HepG2 (cell line): ENCODE measurements around the gene COX4I2. TPM values are rescaled to one million over a fixed set of nuclear protein-coding genes. Genes with fewer than 3 reads are reported as not detected.

Experiments
- ARNTL ChIP-seq: sonication (generic); formaldehyde crosslinking; IDR thresholded peaks from 2 replicates; pipeline ENCODE4 v1.4.0; 2020; ENCODE audit warnings: mild to moderate bottlenecking, missing genetic modification reagents
- ELF3 ChIP-seq: IDR thresholded peaks from 2 replicates; pipeline ENCODE4 v1.6.1; 2016; ENCODE audit warnings: missing genetic modification reagents, missing compliant biosample characterization
- ERF ChIP-seq: IDR thresholded peaks from 2 replicates; pipeline ENCODE4 v1.6.1; 2018; ENCODE audit warnings: missing biosample characterization, missing genetic modification reagents
- KDM4B ChIP-seq: sonication (generic); formaldehyde crosslinking; IDR thresholded peaks from 2 replicates; pipeline ENCODE4 v1.4.0; 2020; ENCODE audit warnings: missing genetic modification reagents
- MAFF ChIP-seq: IDR thresholded peaks from 2 replicates; pipeline ENCODE4 v1.6.1; 2011; ENCODE audit warnings: low read depth, low read length, improper control_type of control experiment
- MEIS2 ChIP-seq: sonication (generic); formaldehyde crosslinking; IDR thresholded peaks from 2 replicates; pipeline ENCODE4 v1.9.0; 2021; ENCODE audit warnings: mild to moderate bottlenecking, missing genetic modification reagents
- NR2C2 ChIP-seq: sonication (generic); formaldehyde crosslinking; IDR thresholded peaks from 2 replicates; pipeline ENCODE4 v1.4.0; 2020; ENCODE audit warnings: missing genetic modification reagents, mild to moderate bottlenecking, moderate library complexity, borderline replicate concordance
- POLR2AphosphoS2 ChIP-seq: IDR thresholded peaks from 2 replicates; pipeline ENCODE4 v1.6.1; 2011; ENCODE audit warnings: low read depth, low read length, improper control_type of control experiment
- SMARCE1 ChIP-seq: fragments of 450-650 bp; IDR thresholded peaks from 2 replicates; pipeline ENCODE4 v1.6.1; 2017; ENCODE audit warnings: borderline replicate concordance
- ZFX ChIP-seq: sonication (generic); formaldehyde crosslinking; IDR thresholded peaks from 2 replicates; pipeline ENCODE4 v1.4.0; 2020; ENCODE audit warnings: mild to moderate bottlenecking, low read depth, missing genetic modification reagents, moderate library complexity
- ZNF101 ChIP-seq: sonication (generic); formaldehyde crosslinking; IDR thresholded peaks from 2 replicates; pipeline ENCODE4 v1.4.0; 2020; ENCODE audit warnings: mild to moderate bottlenecking, low read depth, missing genetic modification reagents, borderline replicate concordance
- ZNF329 ChIP-seq: sonication (generic); formaldehyde crosslinking; IDR thresholded peaks from 2 replicates; pipeline ENCODE4 v1.9.0; 2021; ENCODE audit warnings: low read depth, mild to moderate bottlenecking, missing genetic modification reagents
- polyA plus RNA-seq, 8 experiments: library from polyadenylated mRNA; depleted of rRNA in 3 of 8; stranded (reverse) in 7 of 8; unstranded in 1 of 8; fragments of >200 nt; fragmentation: Illumina TruSeq in 4 of 8; extraction: Trizol in 4 of 8; gene quantifications; 2 replicates each; pipeline versions ENCODE4 v1.2.1 to v1.2.3, GENCODE V29; 2011 to 2016; ENCODE audit warnings: low read depth in 4 of 8, missing spikeins in 1 of 8, mixed read lengths in 1 of 8; ENCODE audit not compliant: insufficient read depth in 1 of 8
- total RNA-seq, 5 experiments: library from RNA; depleted of rRNA; stranded (reverse); fragments of >200 nt; fragmentation: Illumina TruSeq; extraction: Trizol; gene quantifications; 2 replicates each; pipeline ENCODE4 v1.2.3, GENCODE V29; 2016; ENCODE audit warnings: low read depth in 1 of 5
- TF ChIP-seq, protein P1 (sequence below): sonication (generic); formaldehyde crosslinking; IDR thresholded peaks from 2 replicates; pipeline ENCODE4 v1.8.1; 2023; ENCODE audit warnings: mild to moderate bottlenecking, missing genetic modification reagents, borderline replicate concordance
- TF ChIP-seq, protein P2 (sequence below): sonication (generic); formaldehyde crosslinking; IDR thresholded peaks from 2 replicates; pipeline ENCODE4 v1.5.0; 2020; ENCODE audit warnings: missing genetic modification reagents
- TF ChIP-seq, protein P3 (sequence below): sonication (generic); formaldehyde crosslinking; IDR thresholded peaks from 2 replicates; pipeline ENCODE4 v1.4.0; 2020; ENCODE audit warnings: missing genetic modification reagents
- TF ChIP-seq, protein P4 (sequence below): fragments of 450-650 bp; IDR thresholded peaks from 2 replicates; pipeline ENCODE4 v1.6.1; 2017
- TF ChIP-seq, protein P5 (sequence below): sonication (generic); formaldehyde crosslinking; IDR thresholded peaks from 2 replicates; pipeline ENCODE4 v1.5.0; 2020; ENCODE audit warnings: missing genetic modification reagents
- TF ChIP-seq, protein P6 (sequence below): IDR thresholded peaks from 2 replicates; pipeline ENCODE4 v1.6.1; 2016; ENCODE audit warnings: low read depth

COX4I2 gene
- total and polyA plus RNA-seq, 2 of the 13 experiments (the other 11 are each of a cell fraction or from before 2014, with no cell fraction given): 1.1 TPM; not detected in 1

DNA sequence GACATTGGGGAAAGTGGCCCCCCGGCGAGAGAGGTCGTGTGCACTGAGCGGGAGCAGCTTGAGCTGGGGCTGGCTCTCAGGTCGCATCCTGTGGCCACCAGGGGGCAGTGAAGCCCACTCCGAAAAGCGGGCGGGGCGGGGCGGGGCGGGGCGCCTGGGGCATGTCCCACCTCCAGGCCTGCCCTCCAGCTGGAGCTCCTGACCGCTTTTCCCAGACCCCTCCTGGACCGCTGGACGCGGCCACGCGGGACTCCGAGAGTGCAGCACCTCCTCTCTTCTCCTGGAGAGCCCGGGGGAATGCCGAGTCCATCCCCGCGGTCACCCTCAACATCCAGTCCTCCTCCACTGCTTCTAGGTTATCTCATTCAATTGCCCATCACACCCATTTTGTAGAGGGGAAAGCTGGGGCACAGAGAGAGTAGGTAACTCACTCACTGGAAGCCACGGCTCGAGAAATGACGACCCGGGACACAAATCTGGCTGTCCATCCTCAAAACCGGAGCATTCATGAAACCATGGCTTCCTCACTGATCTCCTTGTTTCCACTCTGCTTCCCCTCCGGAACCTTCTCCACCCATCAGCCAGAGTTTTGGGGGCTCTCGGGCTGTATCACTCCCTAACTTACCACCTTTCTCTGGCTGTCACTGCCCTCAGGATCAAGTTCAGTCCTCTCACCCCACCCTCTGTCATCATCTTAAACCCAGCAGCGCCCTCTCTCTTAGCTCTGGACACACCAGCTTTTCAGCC is 24.1 kb downstream of the COX4I2 start (continued):
- peak; percentile 60; the same call in 1 of the 2 replicates for TF ChIP-seq ELF3 (CRISPR knock-in tag)
- peak; percentile 67; the same call in 1 of the 2 replicates for TF ChIP-seq KDM4B (CRISPR knock-in tag)
- TF ChIP-seq, protein P1, sequence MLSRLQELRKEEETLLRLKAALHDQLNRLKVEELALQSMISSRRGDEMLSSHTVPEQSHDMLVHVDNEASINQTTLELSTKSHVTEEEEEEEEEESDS (CRISPR knock-in tag): no peak; the same call in 1 of the 2 replicates
- no peak for TF ChIP-seq SMARCE1
- TF ChIP-seq MAFF: no peak
- no peak; the same call in none of the 2 replicates for TF ChIP-seq NR2C2
- TF ChIP-seq MEIS2 (CRISPR knock-in tag): peak; percentile 82; the same call in 1 of the 2 replicates
- TF ChIP-seq ZNF329 (CRISPR knock-in tag): peak; percentile 85; the same call in 1 of the 2 replicates
- TF ChIP-seq, protein P2, sequence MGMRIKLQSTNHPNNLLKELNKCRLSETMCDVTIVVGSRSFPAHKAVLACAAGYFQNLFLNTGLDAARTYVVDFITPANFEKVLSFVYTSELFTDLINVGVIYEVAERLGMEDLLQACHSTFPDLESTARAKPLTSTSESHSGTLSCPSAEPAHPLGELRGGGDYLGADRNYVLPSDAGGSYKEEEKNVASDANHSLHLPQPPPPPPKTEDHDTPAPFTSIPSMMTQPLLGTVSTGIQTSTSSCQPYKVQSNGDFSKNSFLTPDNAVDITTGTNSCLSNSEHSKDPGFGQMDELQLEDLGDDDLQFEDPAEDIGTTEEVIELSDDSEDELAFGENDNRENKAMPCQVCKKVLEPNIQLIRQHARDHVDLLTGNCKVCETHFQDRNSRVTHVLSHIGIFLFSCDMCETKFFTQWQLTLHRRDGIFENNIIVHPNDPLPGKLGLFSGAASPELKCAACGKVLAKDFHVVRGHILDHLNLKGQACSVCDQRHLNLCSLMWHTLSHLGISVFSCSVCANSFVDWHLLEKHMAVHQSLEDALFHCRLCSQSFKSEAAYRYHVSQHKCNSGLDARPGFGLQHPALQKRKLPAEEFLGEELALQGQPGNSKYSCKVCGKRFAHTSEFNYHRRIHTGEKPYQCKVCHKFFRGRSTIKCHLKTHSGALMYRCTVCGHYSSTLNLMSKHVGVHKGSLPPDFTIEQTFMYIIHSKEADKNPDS (CRISPR knock-in tag): peak; percentile 80
- TF ChIP-seq, protein P3, sequence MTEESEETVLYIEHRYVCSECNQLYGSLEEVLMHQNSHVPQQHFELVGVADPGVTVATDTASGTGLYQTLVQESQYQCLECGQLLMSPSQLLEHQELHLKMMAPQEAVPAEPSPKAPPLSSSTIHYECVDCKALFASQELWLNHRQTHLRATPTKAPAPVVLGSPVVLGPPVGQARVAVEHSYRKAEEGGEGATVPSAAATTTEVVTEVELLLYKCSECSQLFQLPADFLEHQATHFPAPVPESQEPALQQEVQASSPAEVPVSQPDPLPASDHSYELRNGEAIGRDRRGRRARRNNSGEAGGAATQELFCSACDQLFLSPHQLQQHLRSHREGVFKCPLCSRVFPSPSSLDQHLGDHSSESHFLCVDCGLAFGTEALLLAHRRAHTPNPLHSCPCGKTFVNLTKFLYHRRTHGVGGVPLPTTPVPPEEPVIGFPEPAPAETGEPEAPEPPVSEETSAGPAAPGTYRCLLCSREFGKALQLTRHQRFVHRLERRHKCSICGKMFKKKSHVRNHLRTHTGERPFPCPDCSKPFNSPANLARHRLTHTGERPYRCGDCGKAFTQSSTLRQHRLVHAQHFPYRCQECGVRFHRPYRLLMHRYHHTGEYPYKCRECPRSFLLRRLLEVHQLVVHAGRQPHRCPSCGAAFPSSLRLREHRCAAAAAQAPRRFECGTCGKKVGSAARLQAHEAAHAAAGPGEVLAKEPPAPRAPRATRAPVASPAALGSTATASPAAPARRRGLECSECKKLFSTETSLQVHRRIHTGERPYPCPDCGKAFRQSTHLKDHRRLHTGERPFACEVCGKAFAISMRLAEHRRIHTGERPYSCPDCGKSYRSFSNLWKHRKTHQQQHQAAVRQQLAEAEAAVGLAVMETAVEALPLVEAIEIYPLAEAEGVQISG (CRISPR knock-in tag): no peak
- TF ChIP-seq, protein P4, sequence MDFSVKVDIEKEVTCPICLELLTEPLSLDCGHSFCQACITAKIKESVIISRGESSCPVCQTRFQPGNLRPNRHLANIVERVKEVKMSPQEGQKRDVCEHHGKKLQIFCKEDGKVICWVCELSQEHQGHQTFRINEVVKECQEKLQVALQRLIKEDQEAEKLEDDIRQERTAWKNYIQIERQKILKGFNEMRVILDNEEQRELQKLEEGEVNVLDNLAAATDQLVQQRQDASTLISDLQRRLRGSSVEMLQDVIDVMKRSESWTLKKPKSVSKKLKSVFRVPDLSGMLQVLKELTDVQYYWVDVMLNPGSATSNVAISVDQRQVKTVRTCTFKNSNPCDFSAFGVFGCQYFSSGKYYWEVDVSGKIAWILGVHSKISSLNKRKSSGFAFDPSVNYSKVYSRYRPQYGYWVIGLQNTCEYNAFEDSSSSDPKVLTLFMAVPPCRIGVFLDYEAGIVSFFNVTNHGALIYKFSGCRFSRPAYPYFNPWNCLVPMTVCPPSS: no peak
- TF ChIP-seq, protein P5, sequence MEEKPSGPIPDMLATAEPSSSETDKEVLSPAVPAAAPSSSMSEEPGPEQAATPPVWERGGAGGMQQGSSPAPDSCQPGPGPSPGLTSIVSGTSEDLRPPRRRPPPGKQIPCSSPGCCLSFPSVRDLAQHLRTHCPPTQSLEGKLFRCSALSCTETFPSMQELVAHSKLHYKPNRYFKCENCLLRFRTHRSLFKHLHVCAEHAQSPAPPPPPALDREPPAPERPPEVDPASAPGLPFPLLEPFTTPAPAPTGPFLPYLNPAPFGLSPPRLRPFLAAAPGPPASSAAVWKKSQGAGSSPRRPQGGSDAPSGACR (CRISPR knock-in tag): peak; percentile 85; the same call in 1 of the 2 replicates
- TF ChIP-seq ARNTL (CRISPR knock-in tag): peak; percentile 90; the same call in 1 of the 2 replicates
- no peak for TF ChIP-seq ZNF101 (CRISPR knock-in tag)
- peak; percentile 95 for TF ChIP-seq ERF (CRISPR knock-in tag)
- peak; percentile 83; the same call in 1 of the 2 replicates for TF ChIP-seq POLR2AphosphoS2
- TF ChIP-seq, protein P6, sequence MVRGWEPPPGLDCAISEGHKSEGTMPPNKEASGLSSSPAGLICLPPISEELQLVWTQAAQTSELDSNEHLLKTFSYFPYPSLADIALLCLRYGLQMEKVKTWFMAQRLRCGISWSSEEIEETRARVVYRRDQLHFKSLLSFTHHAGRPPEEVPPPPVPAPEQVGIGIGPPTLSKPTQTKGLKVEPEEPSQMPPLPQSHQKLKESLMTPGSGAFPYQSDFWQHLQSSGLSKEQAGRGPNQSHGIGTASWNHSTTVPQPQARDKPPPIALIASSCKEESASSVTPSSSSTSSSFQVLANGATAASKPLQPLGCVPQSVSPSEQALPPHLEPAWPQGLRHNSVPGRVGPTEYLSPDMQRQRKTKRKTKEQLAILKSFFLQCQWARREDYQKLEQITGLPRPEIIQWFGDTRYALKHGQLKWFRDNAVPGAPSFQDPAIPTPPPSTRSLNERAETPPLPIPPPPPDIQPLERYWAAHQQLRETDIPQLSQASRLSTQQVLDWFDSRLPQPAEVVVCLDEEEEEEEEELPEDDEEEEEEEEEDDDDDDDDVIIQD (CRISPR knock-in tag): no peak
- TF ChIP-seq ZFX: peak; percentile 84
